GM19043 (cell line): ENCODE results near the gene ACOT2.
"Not testable (repeated sequence)": the region's sequence is repeated elsewhere in the genome, so short reads cannot be mapped to it uniquely, and the experiment has no call there.

Source experiments
- ATAC-seq: cut with Tn5 transposase; IDR thresholded peaks from one replicate; pipeline ENCODE4 v1.9.1; 2021; ENCODE audit warnings: low read depth; ENCODE audit not compliant: unreplicated experiment

ACOT2 gene

DNA sequence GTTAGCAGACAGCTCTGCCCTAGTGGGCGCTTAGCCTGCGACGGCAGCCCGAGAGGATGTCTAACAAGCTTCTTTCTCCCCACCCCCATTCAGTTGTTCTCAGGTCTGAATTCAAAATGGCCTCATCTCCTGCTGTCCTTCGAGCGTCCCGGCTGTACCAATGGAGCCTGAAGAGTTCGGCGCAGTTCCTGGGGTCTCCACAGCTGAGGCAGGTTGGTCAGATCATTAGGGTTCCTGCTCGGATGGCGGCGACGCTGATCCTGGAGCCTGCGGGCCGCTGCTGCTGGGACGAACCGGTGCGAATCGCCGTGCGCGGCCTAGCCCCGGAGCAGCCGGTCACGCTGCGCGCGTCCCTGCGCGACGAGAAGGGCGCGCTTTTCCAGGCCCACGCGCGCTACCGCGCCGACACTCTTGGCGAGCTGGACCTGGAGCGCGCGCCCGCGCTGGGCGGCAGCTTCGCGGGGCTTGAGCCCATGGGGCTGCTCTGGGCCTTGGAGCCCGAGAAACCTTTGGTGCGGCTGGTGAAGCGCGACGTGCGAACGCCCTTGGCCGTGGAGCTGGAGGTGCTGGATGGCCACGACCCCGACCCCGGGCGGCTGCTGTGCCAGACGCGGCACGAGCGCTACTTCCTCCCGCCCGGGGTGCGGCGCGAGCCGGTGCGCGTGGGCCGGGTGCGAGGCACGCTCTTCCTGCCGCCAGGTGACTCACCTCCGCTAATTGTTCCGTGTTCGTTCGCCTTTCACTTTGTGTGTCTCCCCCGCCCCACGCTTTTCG is at the start of gene ACOT2:
Gene ACOT2, plus strand, starts transcription at position 29 of the 774 bp plus-strand sequence. Its CDS starts 28 bp downstream, at position 57.
- ATAC-seq: peak; percentile 61

DNA sequence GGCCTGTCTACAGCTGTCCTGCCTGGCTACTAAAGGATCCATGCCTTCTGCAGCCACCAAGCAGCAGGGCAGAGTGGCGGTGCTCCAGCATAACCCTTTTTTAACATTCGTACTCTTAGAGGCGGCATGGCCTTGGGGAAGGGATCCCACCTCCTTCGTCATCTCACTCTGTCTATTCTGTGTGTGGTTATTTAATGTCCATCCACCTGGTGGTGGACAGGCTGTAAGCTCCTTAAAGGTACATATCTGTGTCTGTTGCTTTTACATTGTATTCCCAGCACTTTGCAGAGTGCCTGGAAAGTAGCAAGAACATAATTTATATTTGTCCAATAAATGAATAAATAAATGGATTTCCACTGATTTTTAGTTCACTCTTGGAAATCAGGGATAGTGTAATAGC is 47.8 kb upstream of the ACOT2 start:
- no peak for ATAC-seq

DNA sequence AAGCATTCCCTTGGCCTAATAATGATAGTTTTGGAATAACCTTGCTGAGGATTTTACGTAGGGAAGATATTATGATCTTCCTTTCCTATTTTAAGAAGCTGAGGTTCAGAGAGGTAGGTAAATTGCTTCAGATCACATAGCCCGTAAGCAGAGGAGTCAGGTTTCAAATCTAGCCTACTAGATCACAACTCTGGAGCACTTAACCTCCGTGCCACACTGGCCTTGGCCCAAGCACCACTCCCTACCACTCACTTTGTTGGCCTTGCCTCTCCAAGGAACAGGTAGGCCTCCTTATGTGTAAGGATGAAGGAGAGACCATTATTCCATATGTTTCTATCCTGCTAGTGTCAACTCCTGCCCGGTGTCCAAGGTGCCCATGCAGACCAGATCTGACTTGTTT is 44.5 kb upstream of the ACOT2 start:
- ATAC-seq: no peak

DNA sequence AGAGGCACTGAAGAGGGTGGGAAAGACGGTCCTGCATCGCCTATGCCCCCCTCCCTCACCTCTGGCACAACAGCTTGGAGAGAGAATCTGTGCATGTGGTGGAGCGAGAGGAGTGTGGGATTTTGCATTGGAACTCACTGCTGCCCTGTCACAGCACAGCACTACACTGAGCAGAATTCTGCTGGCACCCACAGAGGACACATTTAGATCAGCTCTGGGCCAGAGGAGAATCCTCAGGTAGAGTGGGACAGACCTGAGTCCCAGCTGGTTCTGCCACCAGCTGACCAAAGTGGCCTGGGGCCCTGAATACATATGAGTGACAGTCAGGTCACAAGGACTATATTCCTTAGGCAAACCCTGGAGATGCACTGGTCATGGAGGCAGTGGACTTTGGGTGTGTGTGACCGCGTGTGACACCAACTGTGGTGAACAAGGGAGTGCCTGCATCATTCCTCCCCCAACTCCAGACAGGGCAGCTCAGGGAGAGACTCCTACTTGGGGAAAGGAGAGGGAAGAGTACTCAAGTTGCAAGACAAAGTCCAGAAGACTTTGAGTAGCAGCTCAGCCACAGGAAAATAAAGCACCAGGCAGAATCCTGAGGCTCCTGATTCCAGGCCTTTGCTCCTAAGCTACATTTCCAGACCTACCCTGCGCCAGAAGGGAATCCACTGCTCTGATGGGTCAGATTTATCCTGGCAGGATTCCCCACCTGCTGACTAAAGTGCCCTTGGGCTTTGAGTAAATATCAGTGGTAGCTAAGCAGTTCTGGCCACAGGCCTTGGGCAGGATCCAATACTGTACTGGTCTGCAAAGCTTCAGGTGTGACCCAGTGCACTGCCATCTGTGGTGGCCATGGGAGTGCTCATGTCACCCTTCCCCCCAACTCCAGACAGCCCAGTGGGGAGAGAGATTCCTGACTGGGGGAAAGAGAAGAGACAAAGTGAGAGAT is 42.7 kb upstream of the ACOT2 start:
- ATAC-seq: no peak

GRCh38 chr14:73529356-73529755 is 39.7 kb upstream of the ACOT2 start:
- ATAC-seq: not testable (repeated sequence)

GRCh38 chr14:73531971-73532370 is 37.0 kb upstream of the ACOT2 start:
- ATAC-seq: not testable (repeated sequence)

DNA sequence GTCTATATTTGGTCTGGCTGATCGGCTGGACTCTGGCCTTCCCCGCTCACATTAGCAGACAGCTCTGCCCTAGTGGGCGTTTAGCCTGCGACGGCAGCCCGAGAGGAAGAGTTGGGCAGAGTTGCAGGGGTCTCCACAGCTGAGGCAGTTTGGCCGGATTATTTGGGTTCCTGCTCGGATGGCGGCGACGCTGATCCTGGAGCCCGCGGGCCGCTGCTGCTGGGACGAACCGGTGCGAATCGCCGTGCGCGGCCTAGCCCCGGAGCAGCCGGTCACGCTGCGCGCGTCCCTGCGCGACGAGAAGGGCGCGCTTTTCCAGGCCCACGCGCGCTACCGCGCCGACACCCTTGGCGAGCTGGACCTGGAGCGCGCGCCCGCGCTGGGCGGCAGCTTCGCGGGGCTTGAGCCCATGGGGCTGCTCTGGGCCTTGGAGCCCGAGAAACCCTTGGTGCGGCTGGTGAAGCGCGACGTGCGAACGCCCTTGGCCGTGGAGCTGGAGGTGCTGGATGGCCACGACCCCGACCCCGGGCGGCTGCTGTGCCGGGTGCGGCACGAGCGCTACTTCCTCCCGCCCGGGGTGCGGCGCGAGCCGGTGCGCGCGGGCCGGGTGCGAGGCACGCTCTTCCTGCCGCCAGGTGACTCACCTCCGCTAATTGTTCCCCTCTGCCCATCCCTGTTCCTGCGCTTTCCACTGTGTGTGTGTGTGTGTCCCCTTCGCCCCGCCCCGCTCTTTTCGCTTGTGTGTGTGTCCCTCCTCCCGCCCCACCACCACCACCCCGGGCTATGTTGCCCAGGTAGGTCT is 31.6 kb upstream of the ACOT2 start:
- not testable (repeated sequence) for ATAC-seq

DNA sequence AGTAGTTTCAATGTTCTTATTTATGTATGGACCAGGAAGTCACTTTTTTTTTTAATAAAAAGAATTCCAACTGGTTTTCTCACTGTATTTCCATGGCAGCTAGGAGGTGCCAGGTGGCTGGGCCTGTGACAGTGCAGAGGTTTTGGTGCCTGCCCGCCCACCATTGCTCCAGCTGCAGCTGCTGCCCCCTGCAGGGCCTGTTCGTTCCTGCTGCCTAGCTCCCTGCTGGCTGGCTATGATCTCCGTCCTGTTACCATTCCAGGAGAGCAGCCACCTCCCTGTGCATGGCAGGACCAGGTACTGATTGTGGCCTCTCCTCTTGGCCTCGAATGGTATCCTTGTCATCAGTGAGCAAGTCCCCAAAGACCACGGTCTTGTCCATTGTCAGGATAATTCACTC is 30.0 kb upstream of the ACOT2 start:
- ATAC-seq: peak; percentile 87

DNA sequence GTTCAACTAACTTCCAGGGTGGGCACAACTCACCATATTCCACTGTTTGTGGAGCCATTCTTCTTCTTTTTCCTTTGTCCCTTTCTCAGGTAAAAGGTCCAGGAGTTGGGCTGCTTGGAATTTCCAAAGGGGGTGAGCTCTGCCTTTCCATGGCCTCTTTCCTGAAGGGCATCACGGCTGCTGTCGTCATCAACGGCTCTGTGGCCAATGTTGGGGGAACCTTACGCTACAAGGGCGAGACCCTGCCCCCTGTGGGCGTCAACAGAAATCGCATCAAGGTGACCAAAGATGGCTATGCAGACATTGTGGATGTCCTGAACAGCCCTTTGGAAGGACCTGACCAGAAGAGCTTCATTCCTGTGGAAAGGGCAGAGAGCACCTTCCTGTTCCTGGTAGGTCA is 26.1 kb upstream of the ACOT2 start:
- not testable (repeated sequence) for ATAC-seq

- ATAC-seq: not testable (repeated sequence)
Measured at GRCh38 chr14:73545353-73545752, 23.7 kb upstream of the ACOT2 start.

GRCh38 chr14:73549097-73549496 is 19.9 kb upstream of the ACOT2 start:
- ATAC-seq: not testable (repeated sequence)

- ATAC-seq: not testable (repeated sequence)
Measured at GRCh38 chr14:73549889-73550524, 19.0 kb upstream of the ACOT2 start.

DNA sequence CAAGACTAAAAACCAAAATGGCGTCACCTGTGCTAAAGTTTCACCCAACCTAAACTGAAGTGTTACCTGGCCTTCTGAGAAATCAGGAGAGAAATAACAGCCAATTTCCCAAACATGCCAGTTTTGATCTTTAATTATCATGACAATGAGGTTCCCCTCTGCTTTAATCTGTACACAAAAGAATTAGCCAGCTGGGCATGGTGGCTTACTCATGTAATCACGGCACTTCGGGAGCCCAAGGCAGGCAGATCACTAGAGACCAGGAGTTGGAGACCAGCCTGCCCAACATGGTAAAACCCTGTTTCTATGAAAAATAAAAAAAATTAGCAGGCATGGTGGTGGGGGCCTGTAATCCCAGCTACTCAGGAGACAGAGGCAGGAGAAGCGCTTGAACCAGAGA is 15.2 kb upstream of the ACOT2 start:
- no peak for ATAC-seq

DNA sequence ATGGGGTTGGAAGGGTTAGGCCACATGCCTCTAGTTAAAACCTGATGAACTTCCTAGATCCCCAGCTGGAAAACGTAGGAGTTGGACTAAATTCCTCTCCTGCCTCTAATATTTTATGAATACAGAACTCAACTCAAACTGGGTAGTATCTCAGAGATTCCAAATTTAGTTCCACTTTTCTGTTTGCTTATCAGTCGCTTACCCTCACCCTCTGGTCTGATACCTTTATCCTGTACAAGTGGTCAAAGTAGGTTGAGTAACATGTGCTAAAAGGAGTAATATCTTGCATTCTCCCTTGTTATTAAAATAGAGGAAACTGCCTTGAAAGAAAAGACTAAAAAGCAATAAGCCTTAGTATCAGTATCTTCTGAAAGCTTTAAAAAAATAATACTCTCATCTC is 11.8 kb upstream of the ACOT2 start:
- ATAC-seq: not testable (repeated sequence)

- ATAC-seq: not testable (repeated sequence)
Measured at GRCh38 chr14:73558238-73558637, 10.8 kb upstream of the ACOT2 start.

GRCh38 chr14:73562256-73562655 is 6.8 kb upstream of the ACOT2 start:
- ATAC-seq: not testable (repeated sequence)

DNA sequence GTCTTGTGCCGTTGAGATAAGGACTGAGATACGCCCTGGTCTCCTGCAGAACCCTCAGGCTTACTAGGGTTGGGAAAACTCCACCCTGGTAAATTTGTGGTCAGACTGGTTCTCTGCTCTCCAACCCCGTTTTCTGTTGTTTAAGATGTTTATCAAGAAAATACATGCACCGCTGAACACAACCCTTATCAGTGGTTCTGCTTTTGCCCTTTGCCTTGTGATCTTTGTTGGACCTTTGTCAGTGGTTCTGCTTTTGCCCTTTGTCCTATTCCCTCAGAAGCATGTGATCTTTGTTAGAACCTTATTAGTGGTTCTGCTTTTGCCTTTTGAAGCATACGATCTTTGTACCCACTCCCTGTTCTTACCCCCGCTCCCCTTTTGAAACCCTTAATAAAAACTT is 6.3 kb upstream of the ACOT2 start:
- not testable (repeated sequence) for ATAC-seq

GRCh38 chr14:73566431-73566830 is 2.6 kb upstream of the ACOT2 start:
- not testable (repeated sequence) for ATAC-seq

DNA sequence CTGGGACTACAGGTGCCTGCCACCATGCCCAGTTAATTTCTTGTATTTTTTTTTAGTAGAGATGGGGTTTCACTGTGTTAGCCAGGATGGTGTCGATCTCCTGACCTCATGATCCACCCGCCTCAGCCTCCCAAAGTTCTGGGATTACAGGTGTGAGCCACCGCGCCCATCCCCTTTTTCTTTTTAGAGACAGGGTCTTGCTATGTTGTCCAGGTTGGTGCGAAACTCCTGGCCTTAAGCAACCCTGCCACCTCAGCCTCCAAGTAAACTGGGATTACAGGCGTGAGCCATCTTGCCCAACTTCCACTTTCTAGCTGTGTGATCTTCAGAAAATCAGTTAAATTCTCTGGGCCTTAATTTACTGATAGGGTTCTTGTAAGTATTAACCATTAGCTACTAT is 2.1 kb upstream of the ACOT2 start:
- ATAC-seq: not testable (repeated sequence)

DNA sequence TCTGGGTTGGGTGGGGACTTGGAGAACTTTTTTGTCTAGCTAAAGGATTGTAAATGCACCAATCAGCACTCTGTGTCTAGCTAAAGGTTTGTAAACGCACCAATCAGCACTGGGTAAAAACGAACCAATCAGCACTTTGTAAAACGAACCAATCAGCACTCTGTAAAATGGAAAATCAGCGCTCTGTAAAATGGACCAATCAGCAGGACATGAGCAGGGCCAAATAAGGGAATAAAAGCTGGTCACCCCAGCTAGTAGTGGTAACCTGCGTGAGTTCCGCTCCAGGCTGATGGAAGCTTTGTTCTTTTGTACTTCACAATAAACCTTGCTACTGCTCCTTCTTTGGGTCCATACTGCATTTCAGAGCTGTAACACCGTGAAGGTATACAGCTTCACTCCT is 1.7 kb upstream of the ACOT2 start:
- no peak for ATAC-seq
